ENCODE measurements around the gene PRKAG3.
"Not testable (repeated sequence)": the region's sequence is repeated elsewhere in the genome, so short reads cannot be mapped to it uniquely, and the experiment has no call there.

The PRKAG3 gene

GRCh38 chr2:218861645-218862318, 30.2 kb upstream of the PRKAG3 start:
- no peak for DNase-seq

GRCh38 chr2:218860950-218861381, 29.4 kb upstream of the PRKAG3 start:
- peak; percentile 84 for DNase-seq

- no peak for DNase-seq
Observed at GRCh38 chr2:218859988-218860831, 28.6 kb upstream of the PRKAG3 start.

GRCh38 chr2:218859556-218859987, 28.0 kb upstream of the PRKAG3 start, which contains the start of gene WNT6:
TSS of gene WNT6 (plus strand) at chr2:218859805. CDS start at chr2:218860038, 233 bp downstream.
- no peak for DNase-seq

- no peak for DNase-seq
Observed at GRCh38 chr2:218858671-218859555, 27.3 kb upstream of the PRKAG3 start.

- no peak for DNase-seq
Observed at GRCh38 chr2:218858138-218858445, 26.5 kb upstream of the PRKAG3 start.

GRCh38 chr2:218857371-218858137, 26.0 kb upstream of the PRKAG3 start:
- DNase-seq, result no peak

- no peak for DNase-seq
Observed at GRCh38 chr2:218856896-218857243, 25.3 kb upstream of the PRKAG3 start.

GRCh38 chr2:218856167-218856895, 24.7 kb upstream of the PRKAG3 start:
- no peak for DNase-seq

- DNase-seq, result no peak
Observed at GRCh38 chr2:218855305-218856166, 23.9 kb upstream of the PRKAG3 start.

GRCh38 chr2:218854860-218855259, 23.3 kb upstream of the PRKAG3 start:
- DNase-seq, result no peak

- DNase-seq, result no peak
Observed at GRCh38 chr2:218853766-218854165, 22.2 kb upstream of the PRKAG3 start.

- DNase-seq, result peak; percentile 18
Observed at GRCh38 chr2:218852911-218853667, 21.5 kb upstream of the PRKAG3 start.

- DNase-seq, result no peak
Observed at GRCh38 chr2:218851286-218851685, 19.7 kb upstream of the PRKAG3 start.

- no peak for DNase-seq
Observed at GRCh38 chr2:218850796-218851195, 19.2 kb upstream of the PRKAG3 start.

GRCh38 chr2:218849721-218850120, 18.1 kb upstream of the PRKAG3 start:
- DNase-seq, result no peak

GRCh38 chr2:218846963-218847362, 15.4 kb upstream of the PRKAG3 start:
- DNase-seq, result not testable (repeated sequence)

GRCh38 chr2:218844334-218844733, 12.7 kb upstream of the PRKAG3 start:
- DNase-seq, result not testable (repeated sequence)

GRCh38 chr2:218839888-218840287, 8.3 kb upstream of the PRKAG3 start:
- no peak for DNase-seq

GRCh38 chr2:218839430-218839829, 7.8 kb upstream of the PRKAG3 start:
- DNase-seq, result no peak
